Loucy (cell line): ENCODE measurements around the gene PHC3.

Source experiments
- CTCF ChIP-seq: fragments of 200-600 bp; sonication (generic); conservative IDR thresholded peaks from 2 replicates; pipeline ENCODE4 v1.5.1; 2014; ENCODE audit warnings: mild to moderate bottlenecking, antibody characterized with exemption, low read length
- EZH2phosphoT487 ChIP-seq: fragments of 200-600 bp; IDR thresholded peaks from 2 replicates; pipeline ENCODE4 v1.6.1; 2018; ENCODE audit warnings: antibody characterized with exemption, mild to moderate bottlenecking, moderate library complexity, borderline replicate concordance

- TF ChIP-seq CTCF (no peak), EZH2phosphoT487 (no peak)
These were observed 122.1 kb downstream of the PHC3 start for GRCh38 chr3:170059447-170059846.
